ENCODE data around the gene KLK15. TPM values are rescaled to one million over a fixed set of nuclear protein-coding genes. Genes with fewer than 3 reads are reported as not detected.

Gene KLK15
- total and polyA plus RNA-seq, 2 of the 4 experiments (the other 2 are of a cell fraction): not detected

DNA sequence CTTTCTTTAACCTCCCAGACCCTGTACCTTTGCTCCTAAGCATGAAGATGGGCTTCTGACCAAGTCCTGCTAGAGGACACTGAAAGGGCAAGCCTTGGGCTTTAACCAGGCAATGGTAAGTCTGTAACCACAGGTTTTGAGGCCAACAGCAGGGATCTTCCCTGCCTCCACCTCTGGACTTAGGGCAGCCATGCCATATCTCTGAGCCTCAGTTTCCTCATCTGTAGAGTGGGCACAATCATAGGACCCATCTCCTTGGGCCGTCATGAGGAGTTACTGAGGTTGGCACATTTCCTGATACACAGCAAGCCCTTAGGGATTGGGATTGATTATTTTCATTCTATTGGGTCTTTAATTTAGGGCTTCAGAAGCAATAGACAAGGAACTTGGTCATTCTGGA lies 24.5 kb downstream of the KLK15 start:
- H4K20me1 ChIP-seq (ENCODE audit: insufficient read depth, low read length): peaks cover 3% of the 10 kb centered on the region; the same call in 1 of the 2 replicates
- peaks cover 4% of the 10 kb centered on the region; the same call in 1 of the 2 replicates for H3K27me3 ChIP-seq (ENCODE audit: control insufficient read depth, insufficient read depth, low read length)
- in situ Hi-C loops (cut with MboI; ENCODE audit: low sequenced_read_pairs) (no loop called here), dilution Hi-C loops (cut with HindIII; ENCODE audit: low sequenced_read_pairs, unreplicated experiment) (no loop called here), intact Hi-C loops (cut with micrococcal nuclease) (loop anchor here (10.0 kb wide), 2 partner anchors 116 to 296 kb away; partner anchors contain the start of gene CTU1)
- H2AK9ac ChIP-seq (replicated peaks; ENCODE audit: low read depth, low read length, poor library complexity): no peak overlapping the region
- no peaks in the 10 kb centered on the region for H3K9me3 ChIP-seq (ENCODE audit: control insufficient read depth, insufficient read depth, low read length)
- ChIA-PET POLR2A (ENCODE audit: unreplicated experiment) (no interaction called here), CTCF (no interaction called here)
- WGBS, 2 experiments (ENCODE audit: extremely low coverage in 2 of 2, insufficient read length in 1 of 2): no CpG with 5 or more reads among the region's 1 CpG
- no peak overlapping the region for H3K4ac ChIP-seq (ENCODE audit: low read depth, low read length)
- H2BK120ac ChIP-seq (ENCODE audit: low read depth, low read length): no peak overlapping the region
- H4K8ac ChIP-seq (ENCODE audit: low read depth in 2 of 2, low read length in 2 of 2): no peak overlapping the region
- no peak overlapping the region for H2AFZ ChIP-seq (replicated peaks; ENCODE audit: low read length, poor library complexity)
- no peak for TF ChIP-seq CEBPB (IDR thresholded peaks at IDR 0.05; ENCODE audit: low read depth, low read length)
- no peak for TF ChIP-seq MAZ (IDR thresholded peaks at IDR 0.05; ENCODE audit: borderline replicate concordance, low read depth, low read length)
- TF ChIP-seq RAD21 (IDR thresholded peaks at IDR 0.05; ENCODE audit: low read length): no peak
- TF ChIP-seq, protein P1, sequence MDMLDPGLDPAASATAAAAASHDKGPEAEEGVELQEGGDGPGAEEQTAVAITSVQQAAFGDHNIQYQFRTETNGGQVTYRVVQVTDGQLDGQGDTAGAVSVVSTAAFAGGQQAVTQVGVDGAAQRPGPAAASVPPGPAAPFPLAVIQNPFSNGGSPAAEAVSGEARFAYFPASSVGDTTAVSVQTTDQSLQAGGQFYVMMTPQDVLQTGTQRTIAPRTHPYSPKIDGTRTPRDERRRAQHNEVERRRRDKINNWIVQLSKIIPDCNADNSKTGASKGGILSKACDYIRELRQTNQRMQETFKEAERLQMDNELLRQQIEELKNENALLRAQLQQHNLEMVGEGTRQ (IDR thresholded peaks at IDR 0.05; ENCODE audit: low read depth, low read length): no peak
- TF ChIP-seq, protein P2, sequence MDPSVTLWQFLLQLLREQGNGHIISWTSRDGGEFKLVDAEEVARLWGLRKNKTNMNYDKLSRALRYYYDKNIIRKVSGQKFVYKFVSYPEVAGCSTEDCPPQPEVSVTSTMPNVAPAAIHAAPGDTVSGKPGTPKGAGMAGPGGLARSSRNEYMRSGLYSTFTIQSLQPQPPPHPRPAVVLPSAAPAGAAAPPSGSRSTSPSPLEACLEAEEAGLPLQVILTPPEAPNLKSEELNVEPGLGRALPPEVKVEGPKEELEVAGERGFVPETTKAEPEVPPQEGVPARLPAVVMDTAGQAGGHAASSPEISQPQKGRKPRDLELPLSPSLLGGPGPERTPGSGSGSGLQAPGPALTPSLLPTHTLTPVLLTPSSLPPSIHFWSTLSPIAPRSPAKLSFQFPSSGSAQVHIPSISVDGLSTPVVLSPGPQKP (IDR thresholded peaks at IDR 0.05; ENCODE audit: borderline replicate concordance, low read depth, low read length): no peak
- TF ChIP-seq NFE2L2 (IDR thresholded peaks at IDR 0.05; ENCODE audit: low read depth, low read length): no peak
- no peak for TF ChIP-seq MAFK (IDR thresholded peaks at IDR 0.05; ENCODE audit: low read depth, low read length)
- no peak for TF ChIP-seq RCOR1 (IDR thresholded peaks at IDR 0.05; ENCODE audit: insufficient replicate concordance, low read length)
- TF ChIP-seq, protein P3, sequence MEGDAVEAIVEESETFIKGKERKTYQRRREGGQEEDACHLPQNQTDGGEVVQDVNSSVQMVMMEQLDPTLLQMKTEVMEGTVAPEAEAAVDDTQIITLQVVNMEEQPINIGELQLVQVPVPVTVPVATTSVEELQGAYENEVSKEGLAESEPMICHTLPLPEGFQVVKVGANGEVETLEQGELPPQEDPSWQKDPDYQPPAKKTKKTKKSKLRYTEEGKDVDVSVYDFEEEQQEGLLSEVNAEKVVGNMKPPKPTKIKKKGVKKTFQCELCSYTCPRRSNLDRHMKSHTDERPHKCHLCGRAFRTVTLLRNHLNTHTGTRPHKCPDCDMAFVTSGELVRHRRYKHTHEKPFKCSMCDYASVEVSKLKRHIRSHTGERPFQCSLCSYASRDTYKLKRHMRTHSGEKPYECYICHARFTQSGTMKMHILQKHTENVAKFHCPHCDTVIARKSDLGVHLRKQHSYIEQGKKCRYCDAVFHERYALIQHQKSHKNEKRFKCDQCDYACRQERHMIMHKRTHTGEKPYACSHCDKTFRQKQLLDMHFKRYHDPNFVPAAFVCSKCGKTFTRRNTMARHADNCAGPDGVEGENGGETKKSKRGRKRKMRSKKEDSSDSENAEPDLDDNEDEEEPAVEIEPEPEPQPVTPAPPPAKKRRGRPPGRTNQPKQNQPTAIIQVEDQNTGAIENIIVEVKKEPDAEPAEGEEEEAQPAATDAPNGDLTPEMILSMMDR (conservative IDR thresholded peaks at IDR 0.05; ENCODE audit: low read depth, low read length): no peak
- TF ChIP-seq BHLHE40 (IDR thresholded peaks at IDR 0.05; ENCODE audit: low read depth, low read length): no peak
- no peak for TF ChIP-seq CHD1 (IDR thresholded peaks at IDR 0.05; ENCODE audit: low read depth, low read length)
- BruUV-seq (replicated peaks): no TSS peak
- no peak overlapping the region for H3K14ac ChIP-seq (replicated peaks; ENCODE audit: low read depth, low read length)
- no peak overlapping the region for H4K91ac ChIP-seq (ENCODE audit: insufficient read depth, low read depth, low read length)
- no peak overlapping the region for H2BK20ac ChIP-seq (ENCODE audit: low read depth, low read length)
- H3K9me1 ChIP-seq (ENCODE audit: insufficient read depth, low read length): no peaks in the 10 kb centered on the region; the same call in 1 of the 2 replicates
- H2AK5ac ChIP-seq (ENCODE audit: low read depth, low read length): no peak overlapping the region
- H3K79me1 ChIP-seq (ENCODE audit: low read depth in 1 of 2, low read length in 2 of 2): peaks cover 0 to under 1% of the 10 kb centered on the region in 2 experiments; a peak in 1 of 4 replicates
- H2BK15ac ChIP-seq (ENCODE audit: low read depth, low read length): no peak overlapping the region
- DNase-seq: no peak
- H4K5ac ChIP-seq (ENCODE audit: low read depth, low read length): no peak overlapping the region
- H3K4me3 ChIP-seq (ENCODE audit: insufficient read depth, low read depth, low read length): no peak overlapping the region
- ATAC-seq (ENCODE audit: low read depth): no peak
- H3K23ac ChIP-seq (ENCODE audit: low read depth, low read length): no peak overlapping the region
- H3K4me2 ChIP-seq (ENCODE audit: low read depth, low read length): no peak overlapping the region
- no peak overlapping the region for H3K56ac ChIP-seq (ENCODE audit: extremely low read depth, insufficient read depth, low read length)
- no peak overlapping the region for H2BK5ac ChIP-seq (ENCODE audit: low read depth, low read length, poor library complexity, severe bottlenecking)
- H3K4me1 ChIP-seq (ENCODE audit: control insufficient read depth, insufficient read depth, low read length): no peaks in the 10 kb centered on the region
- no peak overlapping the region for H3K27ac ChIP-seq (ENCODE audit: insufficient read depth, low read length)
- no peaks in the 10 kb centered on the region for H3K36me3 ChIP-seq (ENCODE audit: control insufficient read depth, insufficient read depth, low read length)
- no peak overlapping the region for H3K9ac ChIP-seq (ENCODE audit: low read depth, low read length)
- no peak overlapping the region for H3K18ac ChIP-seq (ENCODE audit: low read depth, low read length)

Data from IMR-90 (cell line).